GM19468 (cell line): ENCODE data around the gene DBN1.

Source experiments
- ATAC-seq: cut with Tn5 transposase; IDR thresholded peaks from one replicate; pipeline ENCODE4 v1.9.1; 2021; ENCODE audit warnings: mild to moderate bottlenecking, moderate library complexity, moderate number of reproducible peaks; ENCODE audit not compliant: unreplicated experiment; ENCODE audit errors: extremely low read depth

The DBN1 gene

DNA sequence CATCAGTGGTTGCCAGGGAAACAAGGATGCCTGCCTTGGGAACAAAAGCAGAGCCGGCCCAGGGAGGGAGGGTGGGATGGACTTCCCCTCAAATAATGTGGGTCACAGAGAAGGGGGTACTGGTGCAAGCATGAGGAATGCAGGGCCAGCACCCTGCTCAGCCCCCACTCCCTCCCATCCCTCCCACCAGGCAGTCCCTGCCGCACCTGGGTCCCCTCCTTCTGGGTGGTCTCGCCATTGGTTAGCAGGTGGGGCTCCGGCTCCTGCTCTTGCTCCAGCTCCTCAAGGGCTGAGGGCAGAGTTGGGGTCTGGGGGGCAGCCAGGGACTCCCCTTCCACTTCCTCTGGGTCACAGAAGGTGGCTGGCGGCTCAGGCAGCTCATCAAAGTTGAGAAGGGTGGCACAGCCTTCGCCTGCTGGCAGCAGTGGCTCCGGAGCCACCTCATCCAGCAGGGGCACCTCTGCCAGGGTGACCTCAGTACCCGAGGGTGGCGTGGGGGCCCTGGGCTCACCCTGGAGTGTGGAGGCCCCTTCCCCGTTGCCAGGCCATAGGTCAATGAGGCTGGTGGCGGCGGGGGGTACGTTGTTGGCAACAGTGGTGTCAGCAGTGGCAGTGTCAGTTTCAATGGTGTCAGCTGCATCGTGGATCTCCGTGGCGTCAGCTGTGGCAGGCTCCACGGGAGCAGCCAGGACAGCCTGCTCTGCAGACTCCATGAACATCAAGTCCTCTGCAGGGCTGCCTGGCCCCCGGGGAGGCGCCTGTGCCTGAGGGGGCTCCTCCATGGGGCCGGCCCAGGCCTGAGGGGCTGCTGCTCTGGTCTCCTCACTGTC, 15.4 kb downstream of the DBN1 start:
- ATAC-seq: no peak

DNA sequence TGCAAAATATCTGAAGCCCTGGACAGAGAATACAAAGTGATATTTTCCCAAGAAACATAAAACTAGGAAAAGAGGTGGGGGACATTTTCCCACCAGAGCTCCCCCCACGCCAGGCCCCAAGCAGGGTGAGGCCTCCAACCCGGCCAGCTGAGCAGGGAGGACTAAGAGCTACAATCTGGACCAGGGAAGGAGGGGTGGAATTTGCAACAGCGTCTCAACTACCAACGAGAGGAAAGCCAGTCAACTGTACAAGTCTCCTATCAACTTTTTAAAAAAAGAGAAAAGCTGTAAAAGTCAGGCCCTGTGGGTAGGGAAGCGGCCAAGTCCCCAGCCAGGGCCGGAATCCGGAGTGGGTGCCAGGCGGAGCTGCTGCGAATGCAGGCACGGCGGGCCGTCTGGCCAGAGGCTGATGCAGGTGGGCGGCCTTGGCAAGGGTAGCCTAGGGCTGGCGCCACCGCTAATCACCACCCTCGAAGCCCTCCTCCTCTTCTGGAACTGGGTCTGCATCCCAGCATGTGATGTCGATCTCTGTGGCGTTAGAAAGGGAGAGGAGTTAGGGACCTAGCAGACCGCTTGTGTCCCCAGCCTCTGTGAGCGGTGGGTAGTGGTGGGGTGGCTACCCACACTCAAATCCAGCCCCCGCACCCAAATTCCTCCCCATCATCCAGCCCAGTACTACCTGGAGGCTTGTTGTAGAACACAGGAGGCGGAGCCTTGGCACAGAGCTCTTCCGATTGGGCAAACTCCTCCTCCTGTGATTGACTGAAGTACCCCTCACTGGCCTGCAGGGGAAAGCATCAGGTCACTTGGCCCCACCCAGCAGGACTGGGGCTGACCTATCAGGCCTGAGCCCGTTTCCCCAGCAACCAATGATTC, 16.2 kb downstream of the DBN1 start:
- no peak for ATAC-seq

DNA sequence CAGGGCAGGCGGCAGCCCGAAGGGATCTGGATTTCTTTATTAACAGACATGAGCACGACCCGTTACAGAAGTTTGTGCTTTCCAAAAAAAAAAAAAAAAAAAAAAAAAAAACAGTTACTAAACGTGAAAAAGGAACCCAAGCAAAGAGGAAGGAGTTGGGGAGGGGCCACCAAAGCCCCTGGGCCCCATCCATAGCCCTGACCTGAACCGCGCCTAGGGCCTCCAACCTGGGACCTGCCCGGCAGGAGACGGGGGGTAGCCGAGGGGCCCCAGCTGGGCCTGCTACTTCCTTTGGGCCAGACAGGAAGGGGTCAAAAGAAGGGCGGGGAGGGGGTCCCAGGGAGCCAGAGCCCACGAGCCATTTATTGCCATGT, 16.9 kb downstream of the DBN1 start:
- ATAC-seq: no peak

DNA sequence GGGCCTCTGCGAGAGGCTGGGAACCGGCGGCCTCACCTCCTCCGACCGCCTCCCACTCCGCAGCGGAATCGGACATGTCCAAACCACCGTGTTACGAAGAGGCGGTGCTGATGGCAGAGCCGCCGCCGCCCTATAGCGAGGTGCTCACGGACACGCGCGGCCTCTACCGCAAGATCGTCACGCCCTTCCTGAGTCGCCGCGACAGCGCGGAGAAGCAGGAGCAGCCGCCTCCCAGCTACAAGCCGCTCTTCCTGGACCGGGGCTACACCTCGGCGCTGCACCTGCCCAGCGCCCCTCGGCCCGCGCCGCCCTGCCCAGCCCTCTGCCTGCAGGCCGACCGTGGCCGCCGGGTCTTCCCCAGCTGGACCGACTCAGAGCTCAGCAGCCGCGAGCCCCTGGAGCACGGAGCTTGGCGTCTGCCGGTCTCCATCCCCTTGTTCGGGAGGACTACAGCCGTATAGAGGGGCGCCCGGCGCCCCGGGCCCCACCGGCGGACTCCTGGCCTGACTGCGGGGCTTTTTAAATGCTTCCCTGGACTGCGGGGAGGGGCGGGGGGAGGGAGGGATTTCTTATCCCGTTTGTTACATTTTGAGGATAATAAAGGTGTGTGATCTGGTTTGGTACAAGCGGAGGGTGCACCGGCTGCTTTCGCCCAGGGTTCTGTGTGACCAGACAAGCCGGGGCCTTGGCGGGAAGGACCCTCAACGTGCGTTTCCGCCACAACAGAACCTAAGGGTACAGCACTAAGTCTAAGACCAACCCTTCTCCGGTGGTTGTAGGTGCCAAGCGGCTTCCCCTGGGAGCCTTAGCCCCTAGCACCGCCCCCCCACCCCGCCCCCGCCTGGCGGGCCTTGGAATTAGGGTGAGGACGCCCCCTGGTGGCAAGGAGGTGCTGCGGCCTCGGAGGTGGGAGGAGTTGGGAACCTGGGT, 17.5 kb downstream of the DBN1 start:
- ATAC-seq: no peak

DNA sequence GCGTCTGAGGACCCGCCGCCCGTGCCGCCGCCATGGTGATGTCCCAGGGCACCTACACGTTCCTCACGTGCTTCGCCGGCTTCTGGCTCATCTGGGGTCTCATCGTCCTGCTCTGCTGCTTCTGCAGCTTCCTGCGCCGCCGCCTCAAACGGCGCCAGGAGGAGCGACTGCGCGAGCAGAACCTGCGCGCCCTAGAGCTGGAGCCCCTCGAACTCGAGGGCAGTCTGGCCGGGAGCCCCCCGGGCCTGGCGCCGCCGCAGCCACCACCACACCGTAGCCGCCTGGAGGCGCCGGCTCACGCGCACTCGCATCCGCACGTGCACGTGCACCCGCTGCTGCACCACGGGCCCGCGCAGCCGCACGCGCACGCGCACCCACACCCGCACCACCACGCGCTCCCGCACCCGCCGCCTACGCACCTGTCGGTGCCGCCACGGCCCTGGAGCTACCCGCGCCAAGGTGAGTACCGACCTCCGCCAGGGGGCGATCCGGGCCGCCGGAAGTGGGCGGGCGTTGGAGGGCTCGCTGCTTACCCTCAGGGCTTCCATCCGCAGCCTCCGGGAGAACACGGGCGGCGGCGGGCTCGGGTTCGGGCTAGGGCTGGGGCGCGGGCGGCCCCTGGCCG, 18.3 kb downstream of the DBN1 start:
- ATAC-seq: peak; percentile 13

DNA sequence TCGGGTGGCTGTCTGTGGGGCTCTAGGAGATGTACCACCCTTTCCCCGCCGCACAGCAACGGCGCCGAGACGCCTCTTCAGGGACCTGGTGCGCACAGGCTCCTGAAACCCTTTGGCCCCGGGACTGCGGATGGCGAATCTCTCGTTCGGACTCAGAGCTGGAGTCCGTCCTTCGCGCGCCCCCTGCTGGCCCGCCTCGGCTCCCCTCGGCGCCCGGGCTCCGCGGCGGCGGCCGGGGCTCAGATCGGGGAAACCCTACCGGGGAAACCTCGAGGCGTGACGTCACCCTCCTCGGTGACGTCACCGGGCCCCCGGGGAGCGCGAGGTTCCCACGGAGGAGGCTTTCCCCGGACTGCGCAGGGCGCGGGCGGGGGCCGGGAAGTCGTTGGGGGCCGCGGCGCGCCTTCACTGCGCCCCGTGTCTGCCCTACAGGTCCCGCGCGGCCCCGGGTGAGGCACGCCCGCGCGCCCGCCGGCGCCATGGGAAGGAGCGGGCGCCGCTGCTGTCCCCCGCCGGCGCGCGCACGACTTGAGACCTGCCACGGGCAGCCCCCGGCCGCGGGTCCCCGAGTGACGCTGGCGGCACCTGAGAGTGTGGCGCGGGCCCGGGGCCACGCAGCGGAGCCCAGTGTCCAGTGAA, 18.9 kb downstream of the DBN1 start:
- no peak for ATAC-seq

DNA sequence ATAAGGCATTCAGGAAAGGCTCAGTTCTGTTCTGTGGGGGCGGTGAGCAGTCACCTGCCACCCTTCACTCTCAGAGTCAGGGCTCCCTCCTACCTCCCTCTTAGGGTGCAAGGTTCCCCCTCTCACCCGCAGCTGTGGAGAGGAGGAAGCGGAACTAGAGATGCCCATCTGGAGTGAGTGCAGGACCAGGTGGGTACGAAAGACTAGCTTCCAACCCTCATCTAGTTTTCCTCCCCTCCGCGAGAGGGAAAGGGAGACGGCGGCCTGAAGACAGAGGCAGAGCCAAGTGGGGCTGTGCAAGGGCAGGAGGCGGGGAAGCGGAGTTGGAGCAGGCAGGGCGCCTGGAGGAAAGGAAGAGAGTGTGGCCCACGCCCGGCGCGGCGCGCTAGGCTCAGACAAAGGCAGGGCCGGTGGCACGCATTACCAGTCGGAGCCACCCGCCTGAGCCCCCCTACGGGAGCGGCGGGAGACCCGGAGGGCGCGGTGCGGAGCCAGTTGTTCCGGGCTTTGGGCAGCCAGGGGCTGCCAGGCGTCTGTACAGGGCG, 19.5 kb downstream of the DBN1 start:
- no peak for ATAC-seq

DNA sequence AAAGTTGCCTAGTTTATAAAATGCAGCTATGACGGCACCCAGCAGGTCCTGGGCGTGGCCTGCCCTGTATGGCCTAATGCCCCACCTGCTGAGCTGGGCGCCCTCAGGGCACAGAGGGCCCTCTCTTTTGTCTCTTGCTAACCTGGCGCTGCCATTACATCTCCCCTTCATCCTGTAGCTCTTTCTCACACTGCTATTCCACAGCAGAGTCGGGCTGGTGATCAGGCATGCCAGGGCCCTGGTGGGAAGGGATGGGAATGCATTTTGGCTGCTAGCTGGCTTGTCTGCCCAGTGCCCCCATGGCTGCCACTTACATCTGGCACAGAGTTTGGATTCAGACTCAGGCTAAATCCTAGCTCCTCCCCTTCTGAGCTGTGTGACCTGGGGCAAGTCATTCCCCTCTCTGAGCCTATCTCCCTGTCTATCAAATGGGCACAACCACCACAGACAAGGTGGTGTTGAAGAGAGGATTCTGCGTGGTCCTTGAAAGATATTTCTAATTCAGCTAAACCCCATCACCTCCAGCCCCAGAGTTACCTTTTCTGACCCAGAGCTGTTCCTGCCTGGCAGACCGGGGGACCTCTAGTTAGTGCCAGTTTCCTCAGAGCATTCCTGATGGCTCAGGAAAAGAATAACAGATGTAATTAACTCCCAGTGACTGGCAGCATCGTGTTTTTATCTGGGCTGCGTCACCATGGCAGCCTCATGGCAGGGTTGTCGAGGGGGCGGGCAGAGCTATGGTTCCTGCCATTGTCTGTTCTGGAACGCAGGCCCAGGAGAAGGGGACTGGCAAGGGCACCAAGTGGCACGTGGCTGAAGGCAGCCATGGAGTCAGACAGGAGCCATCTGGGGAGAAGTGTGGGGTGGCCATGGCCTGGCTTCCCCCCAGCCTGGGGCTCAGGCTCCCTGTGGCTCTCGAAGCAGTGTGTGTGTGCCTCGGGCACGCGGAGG, 20.5 kb downstream of the DBN1 start:
- ATAC-seq: no peak

DNA sequence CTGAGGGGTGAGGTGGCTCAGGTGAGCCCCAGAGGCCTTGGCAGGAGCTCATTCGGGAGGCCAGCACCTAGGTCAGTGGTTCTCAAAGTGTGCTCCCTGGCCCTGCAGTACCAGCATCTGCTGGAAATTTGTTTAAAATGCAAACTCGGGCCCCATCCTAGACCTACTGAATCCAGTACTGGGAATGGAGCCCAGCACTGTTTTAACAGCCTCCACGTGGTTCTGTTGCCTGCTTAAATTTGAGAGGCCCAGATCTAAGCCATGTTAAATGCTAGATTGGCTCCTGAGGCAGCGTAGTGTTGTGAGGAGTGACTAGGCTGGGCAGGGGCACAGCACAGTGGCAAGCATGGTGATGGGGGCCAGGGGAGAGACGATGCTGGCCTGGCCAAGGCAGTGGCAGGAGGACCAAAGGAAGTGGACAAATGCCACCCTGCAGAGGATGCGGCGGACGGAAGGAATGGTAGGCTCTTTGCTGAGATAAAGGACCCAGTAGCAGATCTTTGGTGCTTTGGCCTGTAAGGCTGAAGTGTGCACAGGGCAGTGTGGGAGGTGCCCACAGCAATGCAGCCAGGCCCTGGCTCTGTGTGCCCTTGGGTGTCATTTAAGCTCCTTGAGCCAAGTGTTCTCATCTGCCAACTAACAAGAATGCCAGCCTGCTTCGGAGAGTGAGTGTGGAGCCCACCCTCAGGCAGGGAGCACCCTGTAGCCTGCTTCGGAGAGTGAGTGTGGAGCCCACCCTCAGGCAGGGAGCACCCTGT, 22.6 kb downstream of the DBN1 start:
- ATAC-seq: no peak

DNA sequence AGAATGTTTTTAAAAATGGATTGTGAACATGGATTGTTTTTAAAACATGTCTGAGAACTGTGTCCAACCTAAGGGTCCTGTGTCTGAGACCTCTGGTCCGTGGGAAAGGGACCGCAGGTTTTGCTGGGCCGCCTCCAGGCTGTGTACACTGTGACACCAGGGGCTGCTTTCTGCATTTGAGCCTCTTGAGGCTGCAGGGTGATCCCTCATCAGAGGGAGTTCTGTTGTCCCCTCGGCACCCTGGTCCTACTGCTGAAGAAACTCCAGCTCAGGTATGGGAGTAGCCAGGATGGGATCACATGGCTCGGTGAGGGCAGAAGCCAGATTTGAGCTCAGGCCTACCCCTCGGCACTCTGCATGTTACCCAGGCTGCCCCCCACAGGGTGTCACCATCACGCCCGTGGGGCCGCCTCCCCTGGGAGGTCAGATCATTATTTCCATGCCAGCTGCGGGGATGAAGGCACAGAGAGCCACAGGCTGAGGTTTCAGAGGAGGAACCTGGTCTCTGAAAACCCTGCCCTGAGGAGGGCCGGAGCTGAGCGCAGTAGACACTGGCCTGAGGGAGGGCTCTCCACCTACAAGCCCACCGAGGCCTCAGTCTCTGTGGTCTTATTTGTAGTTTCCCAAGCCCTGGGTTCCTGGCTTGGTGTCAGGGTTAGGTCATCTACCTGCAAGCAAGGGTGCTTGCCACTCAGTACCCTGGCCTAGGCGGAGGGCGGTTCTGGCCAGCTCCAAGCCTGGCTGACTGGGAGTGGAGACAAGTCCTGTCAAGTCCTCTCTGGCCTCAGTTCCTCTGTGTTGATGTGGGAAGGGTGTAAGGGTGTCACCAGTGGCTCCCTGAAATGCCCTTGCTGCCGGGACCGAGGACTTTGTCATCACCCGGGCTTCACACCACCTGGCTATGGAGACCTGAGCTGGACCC, 24.0 kb downstream of the DBN1 start:
- ATAC-seq: no peak

DNA sequence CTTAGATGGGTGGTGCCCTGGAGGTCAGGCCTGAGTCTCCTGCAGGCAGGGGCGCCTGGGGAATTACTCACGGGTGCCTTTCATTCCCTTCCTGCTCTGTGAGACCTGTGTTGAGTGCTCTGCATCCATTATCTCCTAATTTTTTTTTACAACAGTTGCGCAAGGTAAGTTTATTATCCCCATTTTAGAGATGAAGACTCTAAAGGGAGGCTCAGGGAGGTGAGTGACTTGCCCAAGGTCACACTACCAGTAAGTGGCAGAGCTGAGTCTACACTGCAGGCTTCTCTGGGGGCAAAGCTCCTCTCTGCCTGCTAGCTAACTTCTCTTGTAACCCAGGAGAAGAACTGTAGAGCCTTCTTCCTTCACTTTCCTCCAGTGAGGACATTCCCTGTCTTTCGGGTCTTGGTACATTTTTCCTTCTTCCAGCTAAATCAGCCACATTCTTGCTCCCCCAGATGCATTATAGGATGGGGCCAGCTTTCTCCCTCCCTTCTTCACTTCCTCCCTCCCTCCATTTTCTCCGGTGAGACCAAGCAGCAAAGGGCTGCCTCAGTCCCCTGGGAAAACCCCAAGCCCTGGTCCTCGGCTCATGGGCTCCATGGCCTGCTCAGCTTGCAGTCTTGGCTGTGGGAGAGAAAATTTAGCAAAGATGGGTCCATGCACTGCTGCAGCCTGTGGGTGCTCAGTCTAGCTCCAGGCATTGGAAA, 25.0 kb downstream of the DBN1 start:
- no peak for ATAC-seq

DNA sequence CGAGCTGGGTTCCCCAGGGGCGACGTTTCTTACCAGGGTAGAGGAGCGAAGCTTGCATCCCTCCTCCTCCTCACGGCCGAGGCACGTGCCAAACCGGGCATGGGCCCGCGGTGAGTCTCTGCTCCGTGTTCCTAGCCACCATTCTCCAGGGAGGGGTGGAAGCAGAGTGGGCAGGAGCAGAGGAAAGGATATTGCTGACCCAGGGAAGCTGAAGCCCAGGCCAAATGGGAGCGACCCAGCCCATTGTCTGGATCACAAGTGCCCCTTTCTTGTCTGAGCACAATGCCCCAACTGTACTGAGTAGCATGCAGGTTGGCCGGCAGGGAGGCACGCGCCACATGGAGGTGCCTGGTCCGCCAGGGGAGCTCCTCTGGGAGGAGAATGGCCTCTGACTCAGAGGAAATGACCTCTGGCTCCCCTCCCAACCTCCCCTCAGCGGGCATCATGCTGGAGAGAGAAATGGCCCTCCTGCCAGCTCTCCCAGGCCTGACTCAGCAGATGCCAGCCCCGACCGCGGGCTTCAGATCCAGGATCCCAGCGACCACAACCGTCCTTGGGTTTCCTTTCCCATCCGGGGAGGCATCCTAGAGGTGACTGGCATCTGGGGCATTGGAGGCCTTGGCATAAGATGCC, 25.7 kb downstream of the DBN1 start:
- ATAC-seq: no peak

DNA sequence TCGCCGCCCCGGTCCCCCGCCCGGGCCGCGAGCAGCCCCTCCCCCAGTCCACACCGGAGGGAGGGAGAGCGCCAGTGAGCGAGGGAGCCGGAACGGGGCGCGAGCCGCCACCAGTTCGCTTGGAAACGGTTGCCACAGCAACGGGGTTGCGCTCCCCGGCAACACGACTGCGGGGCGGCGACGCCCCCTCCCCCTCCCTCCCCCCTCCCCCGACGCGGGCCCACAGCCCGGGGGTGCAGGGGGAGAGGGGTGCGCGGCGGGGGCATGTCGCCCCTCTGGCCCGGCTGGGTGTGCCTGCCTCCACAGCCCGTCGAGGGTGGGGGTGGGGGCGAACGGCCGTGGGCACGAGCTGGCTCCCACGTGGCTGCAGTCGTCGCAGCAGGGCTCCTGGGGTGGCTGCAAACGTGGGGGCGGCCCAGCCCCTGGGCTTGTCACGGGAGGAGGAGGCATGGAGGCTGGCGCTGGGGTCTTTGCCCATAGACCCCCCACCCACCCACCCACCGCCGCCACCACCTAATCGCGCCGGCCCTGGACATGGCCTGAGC, 26.3 kb downstream of the DBN1 start:
- peak; percentile 13 for ATAC-seq

DNA sequence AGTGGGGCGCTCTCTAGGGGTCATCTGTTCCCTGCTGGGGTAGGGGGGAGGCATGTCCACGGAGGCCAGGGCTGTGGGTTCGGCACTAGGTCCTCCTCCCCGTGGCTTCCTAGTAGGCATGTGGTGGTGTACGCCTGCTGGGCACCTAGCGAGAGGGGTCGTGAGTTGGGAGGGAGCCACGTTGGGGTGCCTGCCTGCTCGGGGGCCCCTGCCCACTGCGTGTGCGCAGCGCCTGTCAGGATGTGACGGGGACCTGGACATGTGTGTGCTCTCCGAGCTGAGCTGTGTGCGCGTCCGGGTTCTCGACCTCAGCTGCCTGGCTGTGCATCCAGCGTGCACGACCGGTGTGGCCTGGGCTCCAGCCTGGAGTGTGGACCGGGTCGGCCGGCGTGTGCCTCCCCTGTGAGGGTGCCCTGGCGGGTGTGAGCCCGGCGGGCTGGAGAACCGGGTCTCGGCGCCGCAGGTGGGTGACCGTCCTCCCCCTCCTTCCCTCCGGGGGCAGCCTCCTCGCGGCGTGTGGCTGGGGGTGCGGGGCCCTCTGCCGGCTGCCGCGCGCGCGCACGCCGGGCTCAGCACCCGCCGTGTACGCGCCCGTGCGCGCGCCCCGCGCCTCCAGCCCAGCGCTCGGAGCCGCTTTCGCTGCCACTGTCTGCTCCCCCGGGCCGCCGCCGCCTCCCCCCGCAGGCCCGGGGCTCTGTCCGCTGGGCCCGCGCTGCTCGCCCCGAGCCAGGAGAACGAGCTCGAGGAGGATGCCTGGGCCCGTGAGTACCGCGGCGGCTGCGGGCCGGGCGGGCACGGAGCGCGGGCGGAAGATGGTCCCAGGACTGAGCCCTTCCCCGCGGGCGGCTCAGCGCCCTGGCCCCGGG, 27.0 kb downstream of the DBN1 start, which contains the start of gene PRR7:
Gene PRR7 (plus strand): TSS at position 615 of the 866 bp plus-strand sequence. CDS start 8,254 bp downstream, outside the sequence.
- ATAC-seq: peak; percentile 30
